ENCODE data around the gene MMADHC. TPM values are rescaled to one million over a fixed set of nuclear protein-coding genes. Genes with fewer than 3 reads are reported as not detected.

The MMADHC gene
- total RNA-seq, 1 donor from 2014 or later: 69.6 TPM

DNA sequence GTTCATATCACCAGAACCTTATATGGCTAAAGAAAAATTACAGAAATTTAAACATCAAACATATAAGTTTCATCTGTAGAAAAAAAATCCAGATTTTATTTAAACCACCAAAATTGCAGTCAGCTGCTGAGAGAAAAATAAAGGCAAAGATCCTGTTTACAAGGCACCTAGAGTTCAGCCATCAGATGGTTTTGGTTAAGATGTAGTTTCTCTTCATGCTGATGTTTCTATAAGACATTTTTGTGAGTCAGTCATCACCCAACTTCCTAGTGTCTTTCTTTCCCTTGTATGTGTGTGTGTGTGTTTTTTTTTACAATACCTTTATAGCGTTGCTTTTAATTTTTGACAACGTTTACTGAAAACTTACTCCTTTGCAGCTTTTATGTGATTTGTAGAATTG, 26.1 kb upstream of the MMADHC start:
- Mint-ChIP-seq H3K9me3 (no peaks in the 10 kb centered on the region), H3K4me1 (no peaks in the 10 kb centered on the region), H3K27me3 (peaks cover 8% of the 10 kb centered on the region), H3K27ac (no peak overlapping the region), H3K36me3 (ENCODE audit: low read depth) (no peaks in the 10 kb centered on the region), H3K4me3 (no peak overlapping the region)
- POLR2A ChIA-PET: no interaction called here
- ATAC-seq (ENCODE audit: low read depth): no peak
- CTCF ChIA-PET: interaction anchor here (1.0 kb wide), 1 partner anchor 9 kb away, joined by 3 read pairs; no protein-coding TSS in a partner anchor
- no peak for DNase-seq
- intact Hi-C loops (cut with micrococcal nuclease): no loop called here
- TF ChIP-seq, protein P1, sequence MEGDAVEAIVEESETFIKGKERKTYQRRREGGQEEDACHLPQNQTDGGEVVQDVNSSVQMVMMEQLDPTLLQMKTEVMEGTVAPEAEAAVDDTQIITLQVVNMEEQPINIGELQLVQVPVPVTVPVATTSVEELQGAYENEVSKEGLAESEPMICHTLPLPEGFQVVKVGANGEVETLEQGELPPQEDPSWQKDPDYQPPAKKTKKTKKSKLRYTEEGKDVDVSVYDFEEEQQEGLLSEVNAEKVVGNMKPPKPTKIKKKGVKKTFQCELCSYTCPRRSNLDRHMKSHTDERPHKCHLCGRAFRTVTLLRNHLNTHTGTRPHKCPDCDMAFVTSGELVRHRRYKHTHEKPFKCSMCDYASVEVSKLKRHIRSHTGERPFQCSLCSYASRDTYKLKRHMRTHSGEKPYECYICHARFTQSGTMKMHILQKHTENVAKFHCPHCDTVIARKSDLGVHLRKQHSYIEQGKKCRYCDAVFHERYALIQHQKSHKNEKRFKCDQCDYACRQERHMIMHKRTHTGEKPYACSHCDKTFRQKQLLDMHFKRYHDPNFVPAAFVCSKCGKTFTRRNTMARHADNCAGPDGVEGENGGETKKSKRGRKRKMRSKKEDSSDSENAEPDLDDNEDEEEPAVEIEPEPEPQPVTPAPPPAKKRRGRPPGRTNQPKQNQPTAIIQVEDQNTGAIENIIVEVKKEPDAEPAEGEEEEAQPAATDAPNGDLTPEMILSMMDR (IDR thresholded peaks at IDR 0.05): no peak

DNA sequence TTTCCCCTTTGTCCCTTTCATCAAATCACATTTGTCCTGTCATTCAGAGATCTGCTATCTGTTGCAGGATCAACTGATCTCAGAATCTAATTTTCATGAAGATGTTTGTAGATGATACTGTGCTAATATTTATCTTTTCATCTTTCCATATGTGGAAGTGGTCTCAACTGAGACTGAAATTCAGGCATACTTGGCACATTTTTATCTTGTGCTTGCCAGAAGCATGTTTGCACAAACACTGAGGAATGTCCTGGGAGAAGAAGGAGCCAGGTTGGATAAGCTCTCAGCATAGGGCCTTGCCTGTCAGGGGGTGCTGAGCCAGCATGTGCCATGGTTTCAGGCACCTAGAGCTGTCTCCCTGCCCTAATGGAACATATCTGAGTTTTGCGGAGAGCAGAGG, 24.5 kb upstream of the MMADHC start:
- Mint-ChIP-seq H3K27me3 (peaks cover 3% of the 10 kb centered on the region), H3K4me3 (no peak overlapping the region), H3K27ac (no peak overlapping the region), H3K36me3 (ENCODE audit: low read depth) (no peaks in the 10 kb centered on the region), H3K9me3 (no peaks in the 10 kb centered on the region), H3K4me1 (no peaks in the 10 kb centered on the region)
- intact Hi-C loops (cut with micrococcal nuclease): no loop called here
- ChIA-PET POLR2A (no interaction called here), CTCF (no interaction called here)
- no peak for DNase-seq
- TF ChIP-seq, protein P1 (IDR thresholded peaks at IDR 0.05): no peak
- ATAC-seq (ENCODE audit: low read depth): no peak

DNA sequence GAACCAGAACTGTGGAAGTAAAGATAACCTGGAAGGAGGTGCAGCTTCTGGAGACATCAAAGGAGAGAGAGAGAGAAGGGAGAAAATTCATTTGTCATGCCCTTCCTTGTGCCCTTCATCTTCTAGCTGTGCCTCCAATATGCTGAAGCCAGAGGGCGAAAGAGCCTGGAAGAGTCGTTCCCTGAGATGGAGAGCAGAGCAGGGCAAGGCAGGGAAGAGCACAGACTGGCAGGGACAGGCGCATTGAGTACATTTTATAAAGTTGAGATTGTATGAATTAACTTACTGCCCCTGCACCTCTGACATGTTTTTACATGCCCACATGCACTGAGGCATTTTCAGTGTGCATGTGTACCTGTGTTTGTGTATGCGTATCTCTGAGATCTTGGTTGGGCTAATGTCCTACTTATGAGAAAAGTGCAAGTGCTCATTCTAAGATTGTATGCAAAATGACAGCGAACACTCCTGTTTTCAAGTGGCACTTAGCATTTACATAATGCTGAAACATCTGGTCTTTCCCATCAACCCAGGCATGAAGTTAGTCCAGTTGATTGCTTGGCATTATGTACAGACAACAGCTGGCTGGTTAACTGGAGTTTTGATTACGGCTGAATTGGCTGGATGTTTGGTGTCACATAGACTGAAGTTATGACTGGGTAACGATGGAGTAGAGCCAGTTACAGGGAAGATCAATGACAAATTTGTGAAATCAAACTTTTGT, 23.7 kb upstream of the MMADHC start:
- Mint-ChIP-seq H3K27ac (no peak overlapping the region), H3K27me3 (peaks cover 5% of the 10 kb centered on the region), H3K4me1 (no peaks in the 10 kb centered on the region), H3K9me3 (no peaks in the 10 kb centered on the region), H3K4me3 (no peak overlapping the region), H3K36me3 (ENCODE audit: low read depth) (no peaks in the 10 kb centered on the region)
- intact Hi-C loops (cut with micrococcal nuclease): no loop called here
- DNase-seq (no peak), ATAC-seq (ENCODE audit: low read depth) (no peak)
- CTCF ChIA-PET: no interaction called here
- TF ChIP-seq, protein P1 (IDR thresholded peaks at IDR 0.05): no peak
- POLR2A ChIA-PET: no interaction called here

GRCh38 chr2:149606251-149606811, 18.8 kb upstream of the MMADHC start:
- TF ChIP-seq, protein P1 (IDR thresholded peaks at IDR 0.05): no peak
- DNase-seq: no peak
- H3K4me1 Mint-ChIP-seq: no peaks in the 10 kb centered on the region
- peaks cover 3% of the 10 kb centered on the region for H3K9me3 Mint-ChIP-seq
- no peaks in the 10 kb centered on the region for H3K36me3 Mint-ChIP-seq (ENCODE audit: low read depth)
- ChIA-PET POLR2A (no interaction called here), CTCF (interaction anchor here (1.0 kb wide), 1 partner anchor 8 kb away, joined by 3 read pairs; no protein-coding TSS in a partner anchor)
- H3K27me3 Mint-ChIP-seq: peaks cover 7% of the 10 kb centered on the region
- intact Hi-C loops (cut with micrococcal nuclease): no loop called here
- H3K4me3 Mint-ChIP-seq: no peak overlapping the region
- no peak overlapping the region for H3K27ac Mint-ChIP-seq
- ATAC-seq (ENCODE audit: low read depth): no peak

GRCh38 chr2:149603248-149603647, 15.7 kb upstream of the MMADHC start:
- intact Hi-C loops (cut with micrococcal nuclease): no loop called here
- Mint-ChIP-seq H3K27ac (no peak overlapping the region), H3K27me3 (peaks cover 11% of the 10 kb centered on the region), H3K4me1 (no peaks in the 10 kb centered on the region), H3K36me3 (ENCODE audit: low read depth) (no peaks in the 10 kb centered on the region), H3K4me3 (no peak overlapping the region), H3K9me3 (peaks cover 7% of the 10 kb centered on the region)
- no peak for ATAC-seq (ENCODE audit: low read depth)
- CTCF ChIA-PET: interaction anchor here (1.2 kb wide), 1 partner anchor 1636 kb away, joined by 5 read pairs; no protein-coding TSS in a partner anchor
- no peak for DNase-seq
- TF ChIP-seq, protein P1 (IDR thresholded peaks at IDR 0.05): no peak
- POLR2A ChIA-PET: no interaction called here
